Measurements from ENCODE around the gene TCEAL1. TPM values are rescaled to one million over a fixed set of nuclear protein-coding genes. Genes with fewer than 3 reads are reported as not detected.

Gene TCEAL1
- total RNA-seq, 3 donors from 2014 or later (not counting 1 experiment from before 2014, with no cell fraction given) = 6.4 to 7.1 (median 6.7) TPM

DNA sequence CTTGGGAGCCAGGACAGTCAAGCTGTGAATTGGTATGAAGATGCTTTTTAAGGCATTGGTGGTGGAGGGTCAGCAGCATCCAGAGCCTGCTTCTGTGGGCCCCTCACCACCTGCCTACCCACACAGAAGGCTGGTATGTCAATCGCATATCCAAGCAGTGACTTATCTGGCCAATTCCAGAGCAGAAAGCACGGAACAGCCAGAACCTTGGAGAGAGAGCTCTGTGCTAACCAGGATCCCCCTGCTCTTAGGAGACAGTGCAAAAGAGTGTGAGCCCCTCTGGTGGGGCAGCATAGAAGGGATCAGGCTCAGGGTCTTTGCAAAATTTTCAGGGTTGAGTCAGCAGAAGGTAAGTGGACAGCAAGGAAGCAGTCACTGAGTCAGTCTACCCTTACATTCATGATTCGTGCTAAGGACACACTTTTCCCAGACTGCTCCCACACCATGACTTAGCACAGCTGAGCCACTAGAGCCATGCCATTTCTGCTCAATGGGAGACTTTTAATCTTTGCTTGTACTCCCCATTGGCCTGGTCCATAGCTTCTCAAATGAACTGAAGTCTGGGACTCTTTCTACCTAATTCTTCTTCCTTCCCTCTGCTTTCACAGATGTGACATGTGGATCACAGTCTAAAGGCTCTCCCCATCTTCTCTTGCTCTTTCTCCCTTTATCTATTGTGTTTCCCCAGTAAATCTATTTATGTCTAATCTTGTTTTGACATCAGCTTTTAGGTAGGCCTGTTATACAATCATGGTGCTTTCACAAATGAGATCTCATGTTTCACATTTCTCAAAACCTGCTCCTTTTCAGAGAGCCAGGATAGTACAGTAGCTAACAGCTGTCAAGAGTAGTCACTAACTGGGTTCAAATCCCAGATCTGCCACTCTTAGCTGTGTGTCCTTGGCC, 37.7 kb downstream of the TCEAL1 start:
- H3K27ac ChIP-seq (ENCODE audit: low read length) = no peak overlapping the region
- no peaks in the 10 kb centered on the region for H3K36me3 Mint-ChIP-seq
- intact Hi-C loops (cut with micrococcal nuclease) = no loop called here
- H3K27ac Mint-ChIP-seq = no peak overlapping the region
- no peaks in the 10 kb centered on the region for H3K9me3 ChIP-seq (ENCODE audit: control insufficient read depth, insufficient read depth, low read length)
- H3K4me1 ChIP-seq (ENCODE audit: control insufficient read depth, insufficient read depth, low read length) = no peaks in the 10 kb centered on the region
- ATAC-seq = no peak
- 93% methylated on average over 3 of the region's 3 CpGs for WGBS (ENCODE audit: insufficient coverage)
- no peaks in the 10 kb centered on the region for H3K36me3 ChIP-seq (ENCODE audit: control insufficient read depth, insufficient read depth, low read length)
- peaks cover 9 to 51% of the 10 kb centered on the region in 2 donors for H3K27me3 Mint-ChIP-seq (ENCODE audit: low read depth in 2 of 2)
- no peaks in the 10 kb centered on the region for H3K27me3 ChIP-seq (ENCODE audit: control insufficient read depth, insufficient read depth, low read length)
- DNase-seq = no peak
- no peaks in the 10 kb centered on the region for H3K9me3 Mint-ChIP-seq
- H3K4me3 ChIP-seq (ENCODE audit: low read length) = no peak overlapping the region
- TF ChIP-seq, protein P1, sequence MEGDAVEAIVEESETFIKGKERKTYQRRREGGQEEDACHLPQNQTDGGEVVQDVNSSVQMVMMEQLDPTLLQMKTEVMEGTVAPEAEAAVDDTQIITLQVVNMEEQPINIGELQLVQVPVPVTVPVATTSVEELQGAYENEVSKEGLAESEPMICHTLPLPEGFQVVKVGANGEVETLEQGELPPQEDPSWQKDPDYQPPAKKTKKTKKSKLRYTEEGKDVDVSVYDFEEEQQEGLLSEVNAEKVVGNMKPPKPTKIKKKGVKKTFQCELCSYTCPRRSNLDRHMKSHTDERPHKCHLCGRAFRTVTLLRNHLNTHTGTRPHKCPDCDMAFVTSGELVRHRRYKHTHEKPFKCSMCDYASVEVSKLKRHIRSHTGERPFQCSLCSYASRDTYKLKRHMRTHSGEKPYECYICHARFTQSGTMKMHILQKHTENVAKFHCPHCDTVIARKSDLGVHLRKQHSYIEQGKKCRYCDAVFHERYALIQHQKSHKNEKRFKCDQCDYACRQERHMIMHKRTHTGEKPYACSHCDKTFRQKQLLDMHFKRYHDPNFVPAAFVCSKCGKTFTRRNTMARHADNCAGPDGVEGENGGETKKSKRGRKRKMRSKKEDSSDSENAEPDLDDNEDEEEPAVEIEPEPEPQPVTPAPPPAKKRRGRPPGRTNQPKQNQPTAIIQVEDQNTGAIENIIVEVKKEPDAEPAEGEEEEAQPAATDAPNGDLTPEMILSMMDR (IDR thresholded peaks at IDR 0.05) = no peak
- no peaks in the 10 kb centered on the region for H3K4me1 Mint-ChIP-seq
- H3K4me3 Mint-ChIP-seq = no peak overlapping the region

DNA sequence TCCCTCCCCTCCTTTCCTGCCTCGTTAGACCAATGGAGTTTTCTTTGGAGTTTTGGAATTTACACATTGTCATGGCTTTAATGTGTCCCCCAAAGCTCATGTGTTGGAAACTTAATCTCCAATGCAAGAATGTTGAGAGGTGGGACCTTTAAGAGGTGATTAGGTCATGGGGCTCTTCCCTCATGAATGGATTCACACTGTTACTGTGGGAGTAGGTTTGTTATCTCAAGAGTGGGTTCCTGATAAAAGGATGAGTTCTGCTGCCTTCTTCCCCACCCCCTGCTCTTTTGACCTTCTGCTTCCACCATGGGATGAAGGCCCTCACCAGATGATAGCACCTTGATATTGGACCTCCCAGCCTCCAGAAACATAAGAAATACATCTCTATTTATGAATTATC, 41.0 kb downstream of the TCEAL1 start:
- H3K27me3 Mint-ChIP-seq (ENCODE audit: low read depth in 2 of 2) = peaks cover 1 to 23% of the 10 kb centered on the region in 2 donors
- no peak overlapping the region for H3K27ac Mint-ChIP-seq
- TF ChIP-seq, protein P1 (IDR thresholded peaks at IDR 0.05) = no peak
- Histone ChIP-seq H3K4me3 (ENCODE audit: low read length) (no peak overlapping the region), H3K4me1 (ENCODE audit: control insufficient read depth, insufficient read depth, low read length) (no peaks in the 10 kb centered on the region), H3K27me3 (ENCODE audit: control insufficient read depth, insufficient read depth, low read length) (no peaks in the 10 kb centered on the region), H3K9me3 (ENCODE audit: control insufficient read depth, insufficient read depth, low read length) (no peaks in the 10 kb centered on the region), H3K27ac (ENCODE audit: low read length) (no peak overlapping the region), H3K36me3 (ENCODE audit: control insufficient read depth, insufficient read depth, low read length) (no peaks in the 10 kb centered on the region)
- no peaks in the 10 kb centered on the region for H3K4me1 Mint-ChIP-seq
- no CpG with 5 or more reads among the region's 1 CpG for WGBS (ENCODE audit: insufficient coverage)
- no peaks in the 10 kb centered on the region for H3K9me3 Mint-ChIP-seq
- DNase-seq (no peak), ATAC-seq (no peak)
- H3K36me3 Mint-ChIP-seq = no peaks in the 10 kb centered on the region
- no peak overlapping the region for H3K4me3 Mint-ChIP-seq
- intact Hi-C loops (cut with micrococcal nuclease) = no loop called here

DNA sequence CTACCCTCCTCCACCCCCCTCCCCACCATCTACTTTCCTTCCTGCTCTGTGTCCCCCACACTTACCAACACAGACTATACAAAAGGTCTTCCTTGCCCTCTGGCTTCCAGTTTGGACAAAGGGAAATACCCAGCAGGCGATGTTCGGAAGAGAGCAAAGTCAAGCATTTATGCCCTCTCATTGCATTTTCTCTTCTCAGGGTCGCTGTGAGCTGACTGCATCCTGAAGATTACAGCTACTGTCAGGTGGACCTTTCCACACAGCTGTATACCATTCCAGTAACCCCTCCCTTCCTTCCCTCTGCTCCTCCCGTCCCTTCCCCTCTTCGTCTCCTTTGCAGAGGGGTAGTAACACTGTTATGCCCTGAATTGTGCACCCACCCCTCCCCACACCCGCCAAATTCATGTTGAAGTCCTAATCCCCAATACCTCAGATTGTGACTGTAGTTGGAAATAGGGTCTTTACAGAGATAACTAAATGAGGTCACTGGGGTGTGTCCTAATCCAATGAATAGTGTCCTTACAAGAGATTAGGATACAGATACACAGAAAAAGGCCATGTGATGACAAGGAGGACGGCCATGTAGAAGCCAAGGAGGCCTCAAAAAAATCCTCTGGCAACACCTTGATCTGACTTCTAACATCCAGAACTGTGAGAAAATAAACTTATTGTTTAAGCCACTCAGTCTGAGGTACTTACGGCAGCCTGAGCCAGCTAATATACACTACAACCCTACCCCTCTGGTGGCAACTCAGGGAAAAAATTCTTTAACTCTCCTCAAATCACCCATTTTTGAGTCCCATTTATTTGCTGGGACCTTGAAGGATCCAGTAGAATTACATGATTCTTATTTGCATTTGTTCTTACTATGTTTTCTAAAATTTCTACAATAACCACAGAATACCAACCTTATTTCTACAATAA, 46.0 kb downstream of the TCEAL1 start:
- ATAC-seq (no peak), DNase-seq (no peak)
- WGBS (ENCODE audit: insufficient coverage) = 97% methylated on average over 7 of the region's 8 CpGs
- Histone ChIP-seq H3K27me3 (ENCODE audit: control insufficient read depth, insufficient read depth, low read length) (no peaks in the 10 kb centered on the region), H3K9me3 (ENCODE audit: control insufficient read depth, insufficient read depth, low read length) (no peaks in the 10 kb centered on the region), H3K4me3 (ENCODE audit: low read length) (no peak overlapping the region), H3K27ac (ENCODE audit: low read length) (no peak overlapping the region), H3K36me3 (ENCODE audit: control insufficient read depth, insufficient read depth, low read length) (peaks cover 15% of the 10 kb centered on the region), H3K4me1 (ENCODE audit: control insufficient read depth, insufficient read depth, low read length) (no peaks in the 10 kb centered on the region)
- H3K27me3 Mint-ChIP-seq (ENCODE audit: low read depth in 2 of 2) = no peaks in the 10 kb centered on the region
- H3K4me3 Mint-ChIP-seq = no peak overlapping the region
- H3K9me3 Mint-ChIP-seq = no peaks in the 10 kb centered on the region
- peaks cover 11% of the 10 kb centered on the region for H3K36me3 Mint-ChIP-seq
- TF ChIP-seq, protein P1 (IDR thresholded peaks at IDR 0.05) = no peak
- intact Hi-C loops (cut with micrococcal nuclease) = no loop called here
- H3K4me1 Mint-ChIP-seq = peaks cover 0 to 14% of the 10 kb centered on the region in 2 donors
- no peak overlapping the region for H3K27ac Mint-ChIP-seq

Data from natural killer cell (primary cell).